Sigmoid colon (tissue), 4 donors: ENCODE measurements around the gene PSG5.

Experiments
- EP300 ChIP-seq, 4 donors: sonication (generic); formaldehyde crosslinking; IDR thresholded peaks; one replicate each; pipeline ENCODE4 v1.6.1; 2017; ENCODE audit warnings: antibody characterized with exemption in 4 of 4
- TF ChIP-seq, protein P1 (sequence below), 4 experiments: fragments of 450-650 bp in 3 of 4; fragments of 200-600 bp in 1 of 4; IDR thresholded peaks; one replicate each; pipeline ENCODE4 v1.5.1; 2016 to 2019; ENCODE audit warnings: antibody characterized with exemption in 4 of 4, mild to moderate bottlenecking in 3 of 4, moderate library complexity in 2 of 4

DNA sequence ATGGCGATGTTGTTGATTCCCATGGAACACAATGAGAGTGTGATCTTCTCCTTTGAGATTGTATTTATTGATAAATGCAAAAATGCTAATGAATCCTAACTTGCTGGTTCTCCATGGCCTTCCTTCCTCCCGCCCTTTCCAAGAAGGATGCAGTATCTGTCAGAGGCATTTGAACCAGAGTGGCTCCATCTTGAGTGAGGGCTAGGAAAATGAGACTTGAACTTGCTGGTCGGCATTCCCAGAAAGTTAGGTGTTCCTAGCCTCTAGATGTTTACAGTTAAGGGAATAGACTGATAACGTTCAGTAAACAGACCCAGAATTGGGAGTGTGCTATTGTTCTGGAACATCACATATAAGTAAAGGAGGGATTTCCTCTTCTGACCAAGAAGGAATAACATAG lies 59.6 kb downstream of the PSG5 start:
- no peak for TF ChIP-seq EP300 (IDR thresholded peaks at IDR 0.05)
- TF ChIP-seq, protein P1, sequence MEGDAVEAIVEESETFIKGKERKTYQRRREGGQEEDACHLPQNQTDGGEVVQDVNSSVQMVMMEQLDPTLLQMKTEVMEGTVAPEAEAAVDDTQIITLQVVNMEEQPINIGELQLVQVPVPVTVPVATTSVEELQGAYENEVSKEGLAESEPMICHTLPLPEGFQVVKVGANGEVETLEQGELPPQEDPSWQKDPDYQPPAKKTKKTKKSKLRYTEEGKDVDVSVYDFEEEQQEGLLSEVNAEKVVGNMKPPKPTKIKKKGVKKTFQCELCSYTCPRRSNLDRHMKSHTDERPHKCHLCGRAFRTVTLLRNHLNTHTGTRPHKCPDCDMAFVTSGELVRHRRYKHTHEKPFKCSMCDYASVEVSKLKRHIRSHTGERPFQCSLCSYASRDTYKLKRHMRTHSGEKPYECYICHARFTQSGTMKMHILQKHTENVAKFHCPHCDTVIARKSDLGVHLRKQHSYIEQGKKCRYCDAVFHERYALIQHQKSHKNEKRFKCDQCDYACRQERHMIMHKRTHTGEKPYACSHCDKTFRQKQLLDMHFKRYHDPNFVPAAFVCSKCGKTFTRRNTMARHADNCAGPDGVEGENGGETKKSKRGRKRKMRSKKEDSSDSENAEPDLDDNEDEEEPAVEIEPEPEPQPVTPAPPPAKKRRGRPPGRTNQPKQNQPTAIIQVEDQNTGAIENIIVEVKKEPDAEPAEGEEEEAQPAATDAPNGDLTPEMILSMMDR (IDR thresholded peaks at IDR 0.05), result no peak
